ENCODE measurements around the gene NADK2.

DNA sequence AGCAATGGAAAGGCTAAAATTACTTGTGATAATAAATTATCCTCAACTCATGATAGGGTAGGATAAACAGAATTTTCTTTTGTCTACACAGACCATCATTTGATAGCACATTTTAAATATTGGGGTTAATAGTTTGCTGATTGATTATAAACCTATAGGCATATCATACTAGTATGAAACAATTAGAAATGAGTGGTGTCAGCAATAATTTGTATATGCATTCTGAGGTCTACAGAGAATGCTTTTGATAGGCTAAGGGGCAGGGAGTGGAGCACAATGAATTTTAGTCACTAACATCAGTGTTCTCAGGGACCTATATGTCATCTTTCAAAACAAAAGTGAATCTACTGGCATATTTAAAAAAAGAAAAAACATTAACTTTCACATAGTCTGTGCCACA lies 27.8 kb upstream of the NADK2 start:
- TF ChIP-seq POLR2A (IDR thresholded peaks at IDR 0.05): no peak
- no peak for TF ChIP-seq EP300 (IDR thresholded peaks at IDR 0.05)
- no peak for TF ChIP-seq POLR2AphosphoS5 (IDR thresholded peaks at IDR 0.05)

All from sigmoid colon (tissue), 4 donors.